Inferior parietal cortex (tissue), 1 donor: ENCODE measurements around the gene COA5.

Source experiments
- DNase-seq: peaks from one replicate; pipeline ENCODE4 v3.0.0-alpha.2; 2016; ENCODE audit errors: extremely low spot score

Gene COA5

DNA sequence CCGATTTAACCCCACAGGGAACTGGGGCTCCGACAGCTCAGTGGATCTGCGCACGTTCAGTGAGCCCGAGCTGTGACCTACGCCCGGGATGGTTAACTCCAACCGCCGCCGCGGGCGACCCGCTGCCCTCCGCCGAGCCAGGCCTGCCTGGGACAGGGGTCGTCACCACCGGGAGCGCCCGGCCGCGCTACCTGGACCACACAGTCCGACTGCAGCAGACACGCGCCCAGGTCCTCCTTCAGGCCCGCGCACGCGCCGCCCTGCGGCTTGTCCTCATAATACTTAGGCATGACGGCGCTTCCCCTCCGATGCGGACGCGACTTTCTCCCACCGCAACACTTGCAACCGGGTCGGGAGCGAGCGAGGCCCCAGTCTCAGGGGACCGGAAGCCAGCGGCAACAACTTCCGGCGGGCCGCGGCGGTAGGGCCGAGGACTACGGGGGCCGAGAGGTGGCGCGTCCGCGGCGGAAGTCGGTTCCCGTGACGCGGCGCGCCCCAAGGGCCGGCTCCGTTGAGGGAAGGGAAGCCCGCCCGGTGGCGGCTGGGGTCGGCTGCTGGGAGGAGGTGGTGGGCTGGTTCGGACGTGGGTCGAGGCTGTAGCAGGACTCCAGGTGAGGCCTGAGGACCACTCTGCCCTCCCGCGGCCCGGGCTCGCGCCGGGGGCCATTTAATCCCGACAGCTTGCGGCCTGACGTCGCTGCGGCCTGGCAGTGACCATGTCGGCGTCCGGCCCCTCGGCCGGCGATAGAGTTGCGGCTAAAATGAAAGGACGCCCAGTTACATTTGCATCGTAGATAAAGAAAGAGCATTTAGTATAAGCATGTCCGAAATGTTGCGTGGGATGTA is at the start of gene COA5, which contains the start of gene UNC50:
COA5 (minus strand) TSS at position 397 of the 846 bp plus-strand sequence; CDS start at position 290, 107 bp downstream.
UNC50 (plus strand) TSS at position 474 of the 846 bp plus-strand sequence. CDS start 1,171 bp downstream, outside the sequence.
- peak; percentile 91 for DNase-seq

DNA sequence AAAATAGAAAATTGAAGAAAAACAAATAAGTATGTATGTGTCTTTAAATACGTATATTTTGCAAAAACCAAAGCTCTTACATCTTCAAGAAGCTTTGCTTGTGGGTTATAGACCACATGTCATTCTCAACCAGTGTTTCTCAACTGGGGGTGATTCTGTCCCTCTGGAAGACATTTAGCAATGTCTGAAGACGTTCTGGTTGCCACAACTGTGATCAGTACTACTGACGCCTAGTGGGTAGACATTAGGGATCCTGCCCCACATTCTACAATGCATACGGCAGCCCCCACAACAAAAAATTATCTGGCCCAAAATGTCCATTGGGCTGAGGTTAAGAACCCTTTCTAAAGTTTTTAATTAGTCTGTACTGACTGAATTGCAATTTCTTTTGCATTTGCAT is 48.5 kb upstream of the COA5 start:
- DNase-seq: no peak

DNA sequence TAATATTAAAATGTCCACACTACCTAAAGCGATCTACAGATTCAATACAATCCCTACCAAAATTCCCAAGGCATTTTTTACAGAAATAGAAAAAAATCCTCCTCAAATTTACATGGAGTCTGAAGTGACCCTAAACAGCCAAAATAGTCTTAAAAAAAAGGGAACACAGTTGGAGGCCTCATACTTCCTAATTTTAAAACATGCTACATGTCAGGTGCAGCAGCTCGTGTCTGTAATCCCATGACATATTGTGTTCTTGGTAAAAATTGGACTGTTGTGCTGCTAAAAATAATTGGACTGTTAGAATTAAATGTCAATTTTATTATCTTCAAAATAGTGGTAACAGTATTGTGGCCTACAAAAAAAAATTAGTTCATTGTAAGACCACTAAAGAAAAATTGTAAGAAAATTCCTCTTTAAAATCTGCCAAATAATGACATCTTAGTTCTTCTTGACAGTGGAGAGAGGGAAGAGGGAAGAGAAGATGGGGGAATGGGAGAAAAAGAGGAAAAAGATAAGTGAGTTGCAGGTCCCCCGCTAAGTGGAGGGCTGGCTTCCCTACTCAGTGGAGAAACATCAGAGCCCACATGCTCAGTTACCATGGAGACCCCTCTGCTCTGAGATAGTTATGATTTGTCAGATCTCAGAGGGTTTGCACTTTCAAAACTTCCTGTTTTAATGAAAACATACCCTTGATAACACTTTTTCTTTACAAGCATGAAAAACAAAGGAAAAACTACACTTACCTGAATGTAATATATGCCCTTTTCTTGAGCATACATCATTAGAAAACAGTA is 46.6 kb upstream of the COA5 start:
- no peak for DNase-seq

DNA sequence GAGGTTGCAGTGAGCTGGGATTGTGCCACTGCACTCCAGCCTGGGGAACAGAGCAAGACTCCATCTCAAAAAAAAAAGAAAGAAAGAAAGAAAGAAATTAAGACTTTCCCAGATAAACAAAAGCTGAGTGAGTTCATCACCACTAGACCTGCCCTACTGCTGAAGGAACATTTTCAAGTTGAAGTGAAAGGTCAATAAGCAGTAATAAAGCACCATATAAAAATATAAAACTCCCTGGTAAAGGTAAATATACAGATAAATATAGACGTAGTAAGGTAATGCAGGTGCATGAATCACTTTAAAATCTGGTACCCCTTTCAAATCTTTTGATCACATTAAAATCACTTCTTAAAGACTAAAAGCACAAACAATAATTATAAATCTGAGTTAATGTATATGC is 42.7 kb upstream of the COA5 start:
- DNase-seq: no peak

GRCh38 chr2:98649992-98650375 is 41.7 kb upstream of the COA5 start:
- DNase-seq: no peak

GRCh38 chr2:98649135-98649991 is 41.1 kb upstream of the COA5 start:
- DNase-seq: peak; percentile 94

GRCh38 chr2:98648451-98648850 is 40.1 kb upstream of the COA5 start:
- DNase-seq: no peak

DNA sequence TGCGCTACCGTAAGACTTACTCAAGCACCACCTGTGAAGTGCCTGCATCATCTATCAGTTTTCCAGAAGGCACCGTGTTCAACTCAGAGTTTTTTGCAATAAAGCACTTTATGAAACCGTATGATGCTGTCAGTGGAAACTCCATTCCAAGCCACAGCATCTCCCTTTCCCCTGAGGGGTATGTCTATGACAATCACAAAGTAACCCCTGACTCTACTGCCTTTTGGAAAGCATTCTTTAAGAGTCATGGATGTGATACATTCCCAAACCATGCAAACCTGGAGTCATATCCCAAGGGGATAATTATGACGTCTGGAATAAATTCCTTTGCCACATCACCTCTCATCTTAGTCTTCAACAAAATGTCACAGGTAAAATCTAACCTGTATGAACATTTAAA is 39.3 kb upstream of the COA5 start:
- DNase-seq: no peak

DNA sequence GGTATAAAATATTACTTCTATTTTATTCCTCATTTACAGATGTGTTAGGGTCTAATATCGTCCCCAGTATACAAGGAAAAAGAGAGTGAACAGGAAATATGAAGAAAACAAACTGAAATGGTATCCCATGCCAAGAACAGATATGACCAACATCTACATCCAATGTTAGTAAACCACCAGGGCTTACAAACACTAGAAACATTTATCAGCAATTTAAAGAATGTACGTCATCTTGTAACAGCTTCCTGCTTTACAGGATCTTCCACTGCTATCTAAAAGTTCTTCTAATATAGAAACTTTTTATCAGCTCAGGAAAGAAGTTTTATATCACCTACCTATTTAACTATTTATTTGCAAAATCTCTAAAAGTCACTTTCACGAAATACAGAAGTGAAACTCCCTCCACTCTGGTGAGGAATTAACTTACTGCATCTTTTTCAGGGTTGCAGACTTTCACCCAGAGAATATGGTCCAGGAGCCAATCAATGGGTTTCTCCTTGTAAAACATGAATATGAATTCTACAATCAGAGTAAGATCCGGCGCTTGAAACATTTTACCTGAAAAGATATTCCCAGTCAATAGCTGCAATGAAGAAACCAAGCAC is 35.3 kb upstream of the COA5 start:
- DNase-seq: no peak

GRCh38 chr2:98637401-98638147 is 29.3 kb upstream of the COA5 start:
- DNase-seq: no peak

GRCh38 chr2:98634406-98635092 is 26.2 kb upstream of the COA5 start:
- no peak for DNase-seq

DNA sequence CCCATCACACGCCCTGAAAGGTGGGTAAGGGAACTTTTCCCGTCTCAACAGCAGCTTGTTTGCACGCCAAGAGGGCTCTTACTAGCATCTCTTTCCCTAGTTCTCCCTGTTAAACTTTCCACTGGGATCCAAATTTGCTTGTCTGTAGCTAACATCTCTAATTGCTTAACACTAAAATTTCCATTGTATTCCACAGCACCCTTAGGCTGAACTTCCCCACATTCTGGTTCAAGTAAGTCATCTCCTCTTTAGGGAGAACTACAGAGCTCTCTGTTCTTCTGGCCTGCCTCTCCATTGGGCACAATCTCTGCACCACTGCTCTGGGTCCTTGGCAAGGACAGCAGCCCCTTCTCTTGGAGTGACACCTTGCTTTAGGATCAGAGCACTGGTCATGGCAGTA is 24.0 kb upstream of the COA5 start:
- DNase-seq: no peak

GRCh38 chr2:98623657-98624056 is 15.3 kb upstream of the COA5 start:
- no peak for DNase-seq

DNA sequence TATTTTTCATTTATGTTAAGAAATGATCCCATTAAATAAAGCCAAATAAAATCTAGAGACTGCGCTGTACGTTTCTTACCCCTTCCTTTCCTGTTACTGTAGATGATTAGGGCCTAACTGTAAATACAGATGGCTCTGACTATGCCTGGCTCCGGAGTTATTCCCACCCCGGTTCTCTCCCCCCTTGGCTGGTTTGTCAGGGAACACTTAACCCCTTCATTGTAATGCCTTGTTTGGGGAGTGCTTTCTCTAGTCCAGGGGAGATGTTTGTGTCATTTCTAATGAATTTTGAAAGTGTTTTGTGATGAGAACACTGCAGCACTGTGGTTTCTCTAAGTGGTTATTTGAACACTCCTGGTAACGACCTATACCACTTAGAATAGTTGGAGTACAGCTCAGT is 8.8 kb upstream of the COA5 start:
- DNase-seq: no peak

DNA sequence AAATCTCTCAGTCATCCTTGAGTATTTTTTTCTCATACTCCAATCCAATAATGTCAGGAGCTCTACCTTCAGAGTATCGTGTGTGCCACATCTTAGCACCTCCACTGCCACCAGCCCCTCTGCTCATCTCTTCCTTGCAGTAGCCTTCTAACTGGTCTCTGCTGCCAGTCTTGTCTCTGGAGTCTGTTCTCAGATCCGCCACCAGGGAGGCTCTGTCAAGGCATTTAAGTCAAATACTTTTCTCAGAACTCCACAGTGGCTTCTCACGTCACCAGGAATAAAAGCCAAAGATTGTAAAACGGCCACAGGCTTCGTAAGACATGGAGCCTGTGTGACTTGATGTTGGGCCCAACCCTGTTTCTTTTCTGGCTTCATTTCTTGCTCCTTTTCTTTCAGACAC is 7.2 kb upstream of the COA5 start:
- DNase-seq: no peak

- no peak for DNase-seq
Measured at GRCh38 chr2:98614024-98614739, 5.9 kb upstream of the COA5 start.

GRCh38 chr2:98608962-98609604 is 771 bp upstream of the COA5 start:
- peak; percentile 21 for DNase-seq

DNA sequence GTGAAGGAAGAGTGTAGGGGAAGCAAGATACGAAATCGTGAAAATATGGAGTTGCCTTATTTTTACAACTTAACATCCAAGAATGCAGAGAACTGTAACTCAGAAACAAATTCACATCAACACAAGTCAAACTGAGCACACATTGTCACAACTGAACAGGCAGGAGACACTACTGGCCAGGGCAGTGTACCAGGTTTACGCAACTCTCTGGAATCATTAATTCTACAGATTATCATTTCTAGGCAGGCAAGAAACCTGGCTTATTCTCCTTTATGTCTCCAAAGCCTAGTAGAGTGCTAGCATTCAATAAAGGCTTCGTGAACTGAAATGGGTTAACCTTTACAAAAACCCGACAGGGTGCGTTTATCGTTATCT is 584 bp downstream of the COA5 start:
- DNase-seq: peak; percentile 23

DNA sequence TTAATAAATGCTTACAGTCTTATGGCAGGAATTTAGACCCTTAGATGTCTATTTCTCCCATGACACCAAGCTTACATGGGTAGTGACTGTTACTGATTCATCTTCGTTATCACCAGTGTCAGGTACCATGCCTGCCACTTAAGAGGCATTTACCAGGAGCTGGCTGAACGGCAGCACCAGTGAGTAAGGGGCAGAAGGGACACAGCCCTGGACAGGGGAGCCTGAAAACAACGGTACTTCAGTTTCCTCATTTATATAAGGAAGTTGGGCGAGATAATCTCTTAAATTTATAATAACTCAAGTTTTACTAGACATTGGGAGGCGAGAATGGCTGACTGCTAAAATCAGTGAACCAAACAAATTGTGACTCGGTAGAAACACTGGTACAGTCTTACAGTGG is 1.2 kb downstream of the COA5 start:
- DNase-seq: no peak
